ENCODE measurements around the gene CNTN1. TPM values are rescaled to one million over a fixed set of nuclear protein-coding genes. Genes with fewer than 3 reads are reported as not detected.

Gene CNTN1
- total RNA-seq, 4 donors from 2014 or later = 0.15 to 0.29 (median 0.22) TPM

DNA sequence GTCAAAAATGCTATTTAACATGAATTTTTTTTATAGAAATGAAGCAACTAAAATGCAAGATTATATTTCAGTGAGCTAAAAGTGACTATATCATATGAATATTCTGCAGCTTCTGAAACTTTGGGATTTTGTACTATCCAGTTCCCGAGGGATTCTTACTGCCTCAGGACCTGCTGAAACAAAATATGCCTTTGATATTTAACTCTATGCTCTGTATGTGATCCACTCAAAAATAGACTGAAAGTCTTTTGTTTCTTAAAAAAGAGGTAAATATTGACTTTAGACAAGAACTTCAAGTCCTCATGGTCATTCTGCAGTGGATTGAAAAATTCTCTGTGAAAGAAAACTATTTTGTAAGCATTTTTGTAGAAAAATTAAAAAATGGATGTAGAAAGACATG lies 22.4 kb downstream of the CNTN1 start:
- Histone ChIP-seq H3K4me1 (no peaks in the 10 kb centered on the region), H3K27me3 (no peaks in the 10 kb centered on the region), H3K4me3 (no peak overlapping the region), H3K9me3 (no peaks in the 10 kb centered on the region), H3K27ac (no peak overlapping the region), H3K36me3 (no peaks in the 10 kb centered on the region)
- intact Hi-C loops (cut with DNase I; ENCODE audit: low total_unique reads) = no loop called here
- in situ Hi-C loops (cut with MboI; ENCODE audit: low sequenced_read_pairs in 4 of 4) = no loop called here
- TF ChIP-seq, protein P1, sequence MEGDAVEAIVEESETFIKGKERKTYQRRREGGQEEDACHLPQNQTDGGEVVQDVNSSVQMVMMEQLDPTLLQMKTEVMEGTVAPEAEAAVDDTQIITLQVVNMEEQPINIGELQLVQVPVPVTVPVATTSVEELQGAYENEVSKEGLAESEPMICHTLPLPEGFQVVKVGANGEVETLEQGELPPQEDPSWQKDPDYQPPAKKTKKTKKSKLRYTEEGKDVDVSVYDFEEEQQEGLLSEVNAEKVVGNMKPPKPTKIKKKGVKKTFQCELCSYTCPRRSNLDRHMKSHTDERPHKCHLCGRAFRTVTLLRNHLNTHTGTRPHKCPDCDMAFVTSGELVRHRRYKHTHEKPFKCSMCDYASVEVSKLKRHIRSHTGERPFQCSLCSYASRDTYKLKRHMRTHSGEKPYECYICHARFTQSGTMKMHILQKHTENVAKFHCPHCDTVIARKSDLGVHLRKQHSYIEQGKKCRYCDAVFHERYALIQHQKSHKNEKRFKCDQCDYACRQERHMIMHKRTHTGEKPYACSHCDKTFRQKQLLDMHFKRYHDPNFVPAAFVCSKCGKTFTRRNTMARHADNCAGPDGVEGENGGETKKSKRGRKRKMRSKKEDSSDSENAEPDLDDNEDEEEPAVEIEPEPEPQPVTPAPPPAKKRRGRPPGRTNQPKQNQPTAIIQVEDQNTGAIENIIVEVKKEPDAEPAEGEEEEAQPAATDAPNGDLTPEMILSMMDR (IDR thresholded peaks at IDR 0.05 in 4 of 5, conservative IDR thresholded peaks at IDR 0.05 in 1 of 5) = no peak
- no peak for TF ChIP-seq POLR2A (IDR thresholded peaks at IDR 0.05)
- DNase-seq (no peak), ATAC-seq (no peak)

DNA sequence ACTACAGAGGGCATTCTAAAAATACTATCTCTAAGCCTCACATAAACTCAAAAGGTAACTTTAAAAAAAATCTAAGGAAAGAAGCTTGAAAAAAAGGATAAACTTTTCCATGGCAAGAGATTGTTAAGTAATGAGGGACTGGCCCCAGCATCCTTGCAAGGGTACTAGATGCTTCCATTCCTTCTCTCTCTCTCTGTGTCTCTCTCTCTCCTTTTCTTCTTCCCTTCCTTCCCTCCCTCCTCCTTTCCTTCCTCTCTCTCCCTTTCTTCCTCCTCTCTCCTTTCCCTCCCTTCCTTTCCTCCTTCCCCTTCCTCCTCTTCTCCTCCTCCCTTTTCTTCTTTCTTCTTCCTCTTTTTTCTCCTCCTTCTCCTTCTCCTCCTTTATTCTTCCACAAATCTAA lies 23.8 kb downstream of the CNTN1 start:
- TF ChIP-seq, protein P1 (IDR thresholded peaks at IDR 0.05 in 4 of 5, conservative IDR thresholded peaks at IDR 0.05 in 1 of 5) = no peak
- no peak for TF ChIP-seq POLR2A (IDR thresholded peaks at IDR 0.05)
- H3K9me3 ChIP-seq = no peaks in the 10 kb centered on the region
- no peak overlapping the region for H3K27ac ChIP-seq
- no peak overlapping the region for H3K4me3 ChIP-seq
- H3K27me3 ChIP-seq = no peaks in the 10 kb centered on the region
- in situ Hi-C loops (cut with MboI; ENCODE audit: low sequenced_read_pairs in 4 of 4) (no loop called here), intact Hi-C loops (cut with DNase I; ENCODE audit: low total_unique reads) (no loop called here)
- H3K4me1 ChIP-seq = no peaks in the 10 kb centered on the region
- no peak for ATAC-seq
- H3K36me3 ChIP-seq = no peaks in the 10 kb centered on the region
- no peak for DNase-seq

DNA sequence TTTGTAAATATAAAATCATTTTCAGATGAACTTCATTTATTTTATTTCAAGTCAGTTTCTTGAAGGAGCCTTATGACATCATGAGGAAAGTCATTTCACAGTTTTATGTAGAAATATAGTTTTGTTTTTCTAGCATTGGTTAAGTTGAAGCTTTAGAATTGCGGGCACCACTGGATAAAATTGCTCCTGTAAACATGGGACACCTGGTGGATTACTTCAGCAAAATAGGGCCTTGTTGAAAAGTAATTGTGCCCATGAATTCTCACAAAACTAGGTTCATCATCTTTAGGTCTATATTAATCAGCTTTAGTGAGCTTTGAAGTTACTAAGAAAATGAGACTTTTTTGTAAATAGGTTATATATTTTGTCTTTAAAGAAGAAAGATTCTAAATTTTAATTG lies 25.3 kb downstream of the CNTN1 start:
- no peak for DNase-seq
- intact Hi-C loops (cut with DNase I; ENCODE audit: low total_unique reads) (no loop called here), in situ Hi-C loops (cut with MboI; ENCODE audit: low sequenced_read_pairs in 4 of 4) (no loop called here)
- Histone ChIP-seq H3K4me1 (no peaks in the 10 kb centered on the region), H3K27me3 (no peaks in the 10 kb centered on the region), H3K27ac (no peak overlapping the region), H3K9me3 (no peaks in the 10 kb centered on the region), H3K4me3 (no peak overlapping the region), H3K36me3 (no peaks in the 10 kb centered on the region)
- TF ChIP-seq POLR2A (IDR thresholded peaks at IDR 0.05) = no peak
- ATAC-seq = no peak

DNA sequence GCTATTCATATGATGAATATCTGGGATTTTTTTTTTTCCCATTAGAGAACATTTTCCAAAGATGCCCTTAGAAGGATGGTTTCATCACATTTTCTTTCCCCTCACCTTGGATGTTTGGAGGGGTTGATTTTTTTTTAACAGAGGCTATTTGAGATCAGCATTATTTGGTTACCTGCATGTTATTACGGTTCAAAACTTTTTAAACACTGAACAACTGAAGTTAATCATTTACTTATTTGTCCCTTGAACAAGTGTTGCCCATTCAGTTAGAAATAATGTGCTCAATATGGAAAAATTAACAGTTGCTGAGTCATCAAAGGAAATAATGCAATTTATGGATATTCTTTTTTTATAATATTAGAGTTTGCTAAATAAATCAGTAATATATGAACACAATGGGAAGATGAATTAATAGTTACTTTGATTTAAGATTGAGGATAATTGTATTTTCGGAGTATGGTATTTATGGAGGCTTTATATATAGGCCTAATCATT lies 26.7 kb downstream of the CNTN1 start:
- TF ChIP-seq, protein P1 (IDR thresholded peaks at IDR 0.05 in 4 of 5, conservative IDR thresholded peaks at IDR 0.05 in 1 of 5) = no peak
- no peak for TF ChIP-seq POLR2A (IDR thresholded peaks at IDR 0.05)
- H3K4me3 ChIP-seq = no peak overlapping the region
- H3K36me3 ChIP-seq = no peaks in the 10 kb centered on the region
- H3K27ac ChIP-seq = no peak overlapping the region
- H3K4me1 ChIP-seq = no peaks in the 10 kb centered on the region
- ATAC-seq = no peak
- no peaks in the 10 kb centered on the region for H3K9me3 ChIP-seq
- no peaks in the 10 kb centered on the region for H3K27me3 ChIP-seq
- no peak for DNase-seq
- in situ Hi-C loops (cut with MboI; ENCODE audit: low sequenced_read_pairs in 4 of 4) (no loop called here), intact Hi-C loops (cut with DNase I; ENCODE audit: low total_unique reads) (no loop called here)

DNA sequence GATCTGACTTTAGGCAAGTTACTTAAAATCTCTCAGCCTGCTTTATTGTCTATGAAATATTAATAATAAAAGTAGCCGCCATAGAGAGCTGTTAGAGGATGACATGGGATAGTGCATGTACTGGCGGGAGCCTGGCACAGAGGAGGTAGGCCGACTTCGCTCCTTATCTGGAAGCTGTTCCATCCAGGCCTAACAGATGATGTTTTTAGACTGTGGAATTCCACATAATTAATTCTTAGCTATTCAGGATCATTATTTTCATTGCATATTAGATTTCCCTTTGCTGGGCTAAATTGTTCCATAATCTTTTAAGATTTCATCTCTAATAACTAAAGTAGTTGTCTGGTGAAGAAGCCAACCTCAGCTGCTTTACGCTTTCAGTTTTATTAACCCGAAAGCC lies 30.8 kb downstream of the CNTN1 start:
- intact Hi-C loops (cut with DNase I; ENCODE audit: low total_unique reads) (no loop called here), in situ Hi-C loops (cut with MboI; ENCODE audit: low sequenced_read_pairs in 4 of 4) (no loop called here)
- TF ChIP-seq POLR2A (IDR thresholded peaks at IDR 0.05) = no peak
- TF ChIP-seq, protein P1 (IDR thresholded peaks at IDR 0.05 in 4 of 5, conservative IDR thresholded peaks at IDR 0.05 in 1 of 5) = no peak
- no peaks in the 10 kb centered on the region for H3K27me3 ChIP-seq
- no peaks in the 10 kb centered on the region for H3K4me1 ChIP-seq
- H3K4me3 ChIP-seq = no peak overlapping the region
- no peaks in the 10 kb centered on the region for H3K9me3 ChIP-seq
- no peaks in the 10 kb centered on the region for H3K36me3 ChIP-seq
- ATAC-seq (no peak), DNase-seq (no peak)
- no peak overlapping the region for H3K27ac ChIP-seq

Measured in gastrocnemius medialis (tissue), 4 donors.